Left renal cortex interstitium (tissue), 4 donors: ENCODE data around the gene NAE1. TPM values are rescaled to one million over a fixed set of nuclear protein-coding genes. Genes with fewer than 3 reads are reported as not detected.

Experiments used
- DNase-seq, 4 donors: peaks; one replicate each; pipeline ENCODE4 v3.0.0-alpha.2; 2013; ENCODE audit warnings: low read depth in 4 of 4, low spot score in 2 of 4, missing footprints in 1 of 4
- polyA plus RNA-seq, 4 donors: library from polyadenylated mRNA; unstranded; fragments of 120-200 nt; gene quantifications; one replicate each; pipeline ENCODE4 v1.2.1, GENCODE V29; 2013; ENCODE audit not compliant: insufficient read length in 4 of 4

The NAE1 gene
- polyA plus RNA-seq, 4 donors = 73.0 to 109 (median 82.5) TPM

GRCh38 chr16:66850115-66850815, 19.5 kb upstream of the NAE1 start:
- no peak for DNase-seq

GRCh38 chr16:66849549-66849948, 18.8 kb upstream of the NAE1 start:
- DNase-seq = no peak

GRCh38 chr16:66849021-66849420, 18.2 kb upstream of the NAE1 start:
- no peak for DNase-seq

- no peak for DNase-seq
These were observed 17.4 kb upstream of the NAE1 start for GRCh38 chr16:66848172-66848571.

GRCh38 chr16:66847533-66848067, 16.8 kb upstream of the NAE1 start:
- no peak for DNase-seq

GRCh38 chr16:66846831-66847230, 16.1 kb upstream of the NAE1 start:
- no peak for DNase-seq

- DNase-seq = no peak
These were observed 15.5 kb upstream of the NAE1 start for GRCh38 chr16:66846266-66846665.

- no peak for DNase-seq
These were observed 15.0 kb upstream of the NAE1 start for GRCh38 chr16:66845791-66846221.

GRCh38 chr16:66845080-66845410, 14.3 kb upstream of the NAE1 start:
- DNase-seq = no peak

GRCh38 chr16:66844342-66845079, 13.7 kb upstream of the NAE1 start, which contains the start of gene CA7:
Gene CA7, plus strand, starts transcription at chr16:66844414. Its CDS starts 74 bp downstream, at chr16:66844488.
- no peak for DNase-seq

- no peak for DNase-seq
These were observed 13.2 kb upstream of the NAE1 start for GRCh38 chr16:66844009-66844341.

- no peak for DNase-seq
These were observed 12.4 kb upstream of the NAE1 start for GRCh38 chr16:66843191-66843590.

GRCh38 chr16:66842765-66843164, 12.0 kb upstream of the NAE1 start:
- no peak for DNase-seq

GRCh38 chr16:66841366-66841765, 10.6 kb upstream of the NAE1 start:
- DNase-seq = no peak

- no peak for DNase-seq
These were observed 10.1 kb upstream of the NAE1 start for GRCh38 chr16:66840883-66841282.

GRCh38 chr16:66834746-66835145, 4.0 kb upstream of the NAE1 start:
- DNase-seq = no peak

- DNase-seq = no peak
These were observed 2.0 kb upstream of the NAE1 start for GRCh38 chr16:66832661-66833305.

- DNase-seq = no peak
These were observed 1.4 kb upstream of the NAE1 start for GRCh38 chr16:66832190-66832589.

- no peak for DNase-seq
These were observed 6.8 kb downstream of the NAE1 start for GRCh38 chr16:66824006-66824405.

GRCh38 chr16:66814734-66815133, 16.0 kb downstream of the NAE1 start:
- DNase-seq = no peak

- DNase-seq = no peak
These were observed 19.7 kb downstream of the NAE1 start for GRCh38 chr16:66811043-66811442.

- no peak for DNase-seq
These were observed 20.4 kb downstream of the NAE1 start for GRCh38 chr16:66810391-66810790.
